HG02938 (cell line): ENCODE measurements around the gene TAF3.
"Not testable (repeated sequence)": the region's sequence is repeated elsewhere in the genome, so short reads cannot be mapped to it uniquely, and the experiment has no call there.

Source experiments
- ATAC-seq: cut with Tn5 transposase; IDR thresholded peaks from one replicate; pipeline ENCODE4 v1.9.1; 2021; ENCODE audit warnings: mild to moderate bottlenecking, moderate library complexity; ENCODE audit not compliant: unreplicated experiment

The TAF3 gene

DNA sequence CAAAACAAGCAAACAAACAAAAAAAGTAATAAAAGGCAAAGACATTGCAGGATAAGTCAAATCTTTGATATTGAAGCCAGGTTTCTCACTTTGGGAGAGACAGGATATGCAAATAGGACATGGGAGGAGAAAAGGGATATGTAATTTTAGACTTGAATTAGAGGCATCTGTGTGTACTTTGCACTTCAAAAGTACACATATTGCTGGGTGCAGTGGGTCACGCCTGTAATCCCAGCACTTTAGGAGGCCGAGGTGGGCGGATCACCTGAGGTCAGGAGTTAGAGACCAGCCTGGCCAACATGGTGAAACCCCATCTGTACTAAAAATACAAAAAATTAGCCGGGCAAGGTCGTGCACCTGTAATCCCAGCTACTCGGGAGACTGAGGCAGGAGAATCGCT, 6.6 kb upstream of the TAF3 start:
- ATAC-seq = not testable (repeated sequence)

DNA sequence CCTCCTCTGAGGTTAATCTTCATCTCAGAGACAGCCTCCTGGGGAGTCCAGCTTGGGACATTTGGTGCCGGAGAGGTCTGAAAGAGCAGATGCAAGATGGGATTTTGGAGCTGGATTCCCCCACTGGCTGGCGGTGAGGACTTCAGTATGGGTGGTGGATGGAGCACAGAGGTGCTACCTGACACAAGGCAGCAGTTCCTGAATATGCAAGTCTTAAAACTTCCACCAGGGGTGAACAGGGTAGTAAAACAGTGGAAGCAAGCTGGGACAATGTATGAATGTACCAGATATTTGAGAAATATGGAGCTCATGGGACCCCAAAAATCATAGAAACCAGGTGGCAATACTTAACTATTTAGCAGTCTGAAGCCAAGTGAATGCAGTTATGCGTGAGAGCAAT, 4.8 kb upstream of the TAF3 start:
- no peak for ATAC-seq

DNA sequence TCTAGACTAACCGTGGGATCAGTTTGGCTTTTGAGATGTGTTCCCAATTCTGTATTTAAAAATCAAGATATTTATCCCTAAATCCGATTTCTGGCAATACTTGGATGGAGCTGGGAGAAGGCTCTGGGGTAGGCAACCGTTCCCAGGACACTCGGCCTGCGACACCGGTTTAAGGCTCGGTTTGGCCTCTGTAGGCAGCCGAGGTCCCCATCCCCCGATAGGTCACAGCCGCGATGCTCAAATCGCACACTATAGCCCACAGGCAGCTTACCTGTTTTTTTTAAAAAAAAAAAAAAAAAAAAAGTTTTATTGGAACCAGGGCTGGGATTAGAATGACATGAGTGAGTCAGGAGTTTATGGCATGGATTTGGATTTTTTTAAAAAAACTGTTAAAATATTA, 729 bp upstream of the TAF3 start:
- no peak for ATAC-seq

DNA sequence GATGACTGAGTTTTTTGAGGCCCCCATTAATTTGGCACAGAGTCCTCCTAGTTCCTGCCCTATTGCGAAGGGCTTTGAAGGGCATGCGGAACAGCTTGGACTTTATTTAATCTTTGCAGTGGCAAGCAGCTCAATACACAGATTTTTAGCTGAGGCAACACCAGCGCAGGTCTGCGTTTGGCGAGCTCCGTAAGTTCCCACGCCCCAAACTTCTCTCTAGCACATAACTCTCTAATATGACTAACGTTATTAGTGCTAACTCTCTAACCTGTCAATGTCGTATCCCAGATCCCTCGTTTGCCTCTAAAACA, 366 bp upstream of the TAF3 start:
- peak; percentile 13 for ATAC-seq

DNA sequence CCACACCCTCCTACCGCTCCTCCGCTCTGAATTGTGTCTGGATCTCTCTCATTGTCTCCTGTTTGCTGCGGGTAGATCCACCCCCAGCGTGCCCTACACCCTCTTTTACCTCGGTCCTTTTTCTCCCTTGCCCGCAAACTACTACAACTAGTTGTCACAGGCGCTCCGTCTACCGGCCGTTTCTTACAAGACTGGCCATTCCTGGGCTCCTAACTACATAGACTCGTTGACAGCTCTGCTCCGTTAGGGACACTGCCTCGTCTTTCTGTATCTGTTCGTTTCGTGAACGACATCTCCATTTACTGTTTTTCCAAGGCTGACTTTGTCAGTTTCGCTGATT, 786 bp downstream of the TAF3 start:
- peak; percentile 39 for ATAC-seq

DNA sequence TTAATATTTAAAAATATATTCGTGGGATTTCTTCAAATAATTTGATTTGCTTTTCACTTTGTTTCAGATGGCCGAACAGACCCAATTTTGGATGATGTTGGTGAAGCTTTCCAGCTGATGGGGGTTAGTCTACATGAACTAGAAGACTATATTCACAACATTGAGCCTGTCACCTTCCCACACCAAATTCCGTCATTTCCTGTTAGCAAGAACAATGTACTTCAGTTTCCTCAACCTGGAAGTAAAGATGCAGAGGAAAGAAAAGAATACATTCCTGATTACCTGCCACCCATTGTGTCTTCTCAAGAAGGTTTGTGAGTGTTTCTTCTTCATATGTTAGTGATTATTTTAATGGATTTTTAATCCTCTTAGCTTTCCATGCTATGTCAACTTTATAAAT, 5.9 kb downstream of the TAF3 start:
- no peak for ATAC-seq

DNA sequence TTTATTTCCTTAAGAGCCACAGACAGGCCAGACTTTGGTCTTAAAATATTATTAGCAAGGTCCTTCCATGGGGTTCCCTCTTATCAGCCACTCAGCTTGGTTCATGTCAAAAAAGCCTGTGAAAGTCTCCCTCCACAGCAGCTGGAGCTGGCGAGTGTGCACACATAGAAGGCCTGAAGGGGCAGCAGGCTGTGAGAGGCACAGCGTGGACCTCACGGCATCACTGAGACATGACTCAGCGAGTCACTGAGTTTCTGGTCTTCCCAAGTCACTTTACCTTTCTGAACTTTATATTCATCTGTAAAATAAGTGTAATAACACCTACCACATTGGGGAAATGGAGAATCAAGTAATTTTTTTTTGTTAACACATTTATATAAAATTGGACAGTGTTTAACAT, 8.7 kb downstream of the TAF3 start:
- ATAC-seq = no peak

DNA sequence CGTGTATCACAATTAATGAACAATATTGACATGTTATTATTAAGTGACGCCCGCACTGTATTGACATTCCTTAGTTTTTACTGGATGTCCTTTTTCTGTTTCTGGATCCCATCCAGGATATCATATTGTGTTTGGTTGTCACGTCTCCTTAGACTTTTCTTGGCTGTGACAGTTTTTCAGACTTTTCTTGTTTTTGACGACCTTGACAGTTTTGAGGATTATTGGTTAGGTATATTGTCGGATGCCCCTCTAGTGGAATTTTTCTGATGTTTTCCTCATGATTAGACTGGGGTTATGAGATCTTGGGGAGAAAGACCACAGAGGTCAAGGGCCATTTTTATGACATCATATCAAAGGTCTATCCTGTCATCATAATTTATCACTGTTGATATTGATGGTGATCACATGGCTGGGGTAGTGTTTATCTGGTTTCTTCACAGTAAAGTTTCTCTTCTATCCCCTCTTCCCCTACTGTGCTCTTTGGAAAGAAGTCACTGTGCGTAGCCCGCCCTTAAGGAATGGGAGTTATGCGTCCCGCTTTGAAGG, 11.1 kb downstream of the TAF3 start:
- ATAC-seq = no peak

DNA sequence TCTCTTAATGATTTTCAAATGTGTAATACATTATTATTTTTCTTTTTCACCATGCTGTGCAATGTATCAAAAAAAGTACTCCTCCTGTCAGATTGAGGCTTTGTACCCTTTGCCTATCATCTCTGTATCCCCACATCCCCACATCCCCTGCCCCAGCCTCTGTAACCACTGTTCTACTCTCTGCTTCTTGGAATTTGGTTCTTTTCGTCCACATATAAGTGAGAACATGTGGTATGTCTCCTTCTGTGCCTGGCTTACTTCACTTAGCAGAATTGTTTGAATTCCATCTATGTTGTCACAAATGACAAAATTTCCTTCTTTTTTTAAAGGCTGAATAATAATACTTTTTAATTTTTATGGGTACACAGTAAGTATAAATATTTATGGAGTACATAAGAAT, 13.8 kb downstream of the TAF3 start:
- ATAC-seq = no peak

DNA sequence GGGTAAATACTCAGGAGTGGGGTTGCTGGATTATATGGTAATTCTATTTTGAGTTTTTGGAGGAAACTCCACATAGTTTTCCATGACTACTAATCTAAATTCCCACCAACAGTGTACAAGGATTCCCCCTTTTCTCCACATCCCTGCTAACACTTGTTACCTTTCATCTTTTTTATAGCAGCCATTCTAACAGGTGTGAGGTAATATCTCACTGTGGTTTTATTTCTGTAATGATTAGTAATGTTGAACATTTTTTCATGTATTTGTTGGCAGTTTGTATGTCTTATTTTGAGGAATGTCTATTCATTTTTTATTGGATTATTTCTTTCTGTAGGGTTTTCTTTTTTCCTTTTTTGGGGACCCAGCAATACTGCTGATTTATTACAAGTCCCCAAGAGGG, 14.9 kb downstream of the TAF3 start:
- no peak for ATAC-seq

DNA sequence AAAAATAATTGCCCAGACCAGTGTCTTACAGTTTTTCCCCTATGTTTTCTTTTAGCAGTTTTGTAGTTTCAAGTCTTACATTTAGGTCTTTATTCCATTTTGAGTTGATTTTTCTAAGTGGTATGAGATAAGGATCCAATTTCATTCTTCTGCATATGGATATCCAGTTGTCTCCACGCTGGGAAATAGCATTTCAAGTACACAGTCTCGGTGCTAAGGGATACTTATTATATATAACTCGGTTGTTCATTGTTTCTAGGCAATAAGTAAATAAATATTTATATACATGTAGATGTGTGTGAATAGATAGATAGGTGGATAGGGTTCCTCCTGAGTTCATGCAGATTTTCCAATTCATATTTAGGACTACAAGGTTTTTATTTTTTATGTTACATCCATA, 16.0 kb downstream of the TAF3 start:
- no peak for ATAC-seq

DNA sequence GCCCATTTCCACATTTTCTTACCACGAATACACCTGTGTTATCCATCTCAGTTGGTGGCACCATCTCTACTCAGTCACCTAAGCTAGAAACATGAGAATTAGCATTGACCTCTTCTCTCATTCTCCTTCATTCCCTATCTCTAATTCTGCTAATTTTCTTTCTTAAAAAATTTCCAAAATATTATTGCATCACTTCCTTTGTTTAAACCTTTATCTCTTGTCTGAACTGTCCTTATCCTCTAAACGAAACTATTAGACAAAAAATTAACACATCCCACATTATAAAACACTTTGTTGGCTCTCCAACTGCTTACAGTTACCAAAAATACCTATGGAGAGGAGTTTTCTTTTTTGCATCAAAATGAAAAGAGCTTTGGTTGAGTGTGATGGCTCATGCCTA, 18.3 kb downstream of the TAF3 start:
- no peak for ATAC-seq

DNA sequence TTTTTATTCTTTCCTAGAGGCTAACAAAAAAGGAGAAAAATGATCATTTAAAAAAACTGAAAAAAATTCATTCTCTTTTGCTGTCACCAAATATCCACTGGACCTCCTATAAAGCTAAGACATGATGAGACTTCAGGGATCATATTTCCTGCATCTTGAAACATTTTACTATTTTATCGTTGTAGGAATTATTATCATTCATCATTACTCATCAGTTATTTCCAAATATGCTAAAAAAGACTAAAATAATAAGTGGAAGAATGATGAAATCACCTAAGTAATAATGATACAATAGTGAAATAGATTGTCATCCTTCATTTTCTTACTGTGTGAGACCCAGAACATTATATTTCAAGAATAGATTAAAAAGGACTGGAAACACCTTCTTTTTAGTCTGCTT, 28.3 kb downstream of the TAF3 start:
- ATAC-seq = no peak

DNA sequence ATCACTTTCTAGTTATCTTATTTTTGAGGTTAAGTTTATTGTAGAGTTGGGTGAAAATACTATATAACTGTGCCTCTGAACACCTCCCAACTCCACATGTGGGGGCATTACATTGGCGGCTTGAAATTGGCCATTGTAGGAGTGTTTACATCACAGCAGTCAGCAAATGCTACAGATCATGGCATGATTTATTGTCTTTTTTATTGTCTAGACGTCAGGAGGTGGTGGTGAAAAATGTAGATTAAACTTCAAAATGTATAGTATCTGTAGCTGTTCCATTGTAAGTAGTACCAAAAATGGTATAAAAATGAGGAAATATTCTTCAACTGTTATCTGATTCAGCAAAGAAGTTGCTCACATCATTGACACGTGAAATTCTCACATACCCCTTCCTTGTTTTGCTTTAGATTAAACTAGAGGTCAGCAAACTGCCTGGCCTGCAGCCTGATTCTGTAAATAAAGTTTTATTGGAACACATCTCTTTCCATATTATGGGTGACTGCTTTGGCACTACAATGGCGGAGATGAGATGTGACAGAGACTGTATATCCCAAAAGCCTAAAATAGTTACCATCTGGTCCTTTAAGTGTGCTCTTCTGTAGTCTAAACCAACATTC, 35.0 kb downstream of the TAF3 start:
- no peak for ATAC-seq

DNA sequence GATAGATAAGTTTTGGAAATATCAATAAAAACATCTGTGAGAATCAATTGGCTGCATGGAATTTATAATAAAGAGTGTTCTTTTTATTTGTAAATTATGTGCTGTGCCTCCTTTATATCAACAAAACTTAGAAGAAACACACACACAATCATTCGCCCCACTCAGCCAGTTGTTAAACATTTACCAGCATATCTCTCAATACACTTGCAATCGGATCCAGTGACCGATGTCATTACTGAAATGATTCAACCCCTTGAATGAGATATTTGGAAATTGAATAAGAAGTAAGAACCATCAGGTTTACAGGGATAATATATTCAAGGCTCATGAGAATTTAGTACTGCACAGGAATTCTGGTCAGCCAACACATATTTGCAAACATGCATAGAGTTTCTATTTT, 35.6 kb downstream of the TAF3 start:
- no peak for ATAC-seq

DNA sequence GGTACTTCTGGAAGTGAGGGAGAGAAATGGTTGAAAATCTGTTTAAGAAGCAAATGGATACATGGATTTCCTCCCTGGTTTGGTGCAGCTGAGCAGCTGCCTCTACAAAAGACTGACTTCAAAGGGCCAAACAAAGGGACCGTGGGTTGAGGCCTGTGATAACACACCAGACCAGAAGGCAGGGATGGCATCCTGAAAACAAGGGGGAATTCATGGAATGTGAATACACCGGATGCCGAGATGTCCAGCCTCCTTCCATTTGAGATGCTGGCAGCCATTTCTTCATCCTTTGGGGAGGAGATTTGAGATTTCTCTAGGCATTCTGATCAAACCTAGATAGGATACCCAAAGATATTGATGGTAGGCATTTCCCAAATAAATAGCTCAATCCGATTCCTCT, 36.9 kb downstream of the TAF3 start:
- ATAC-seq = no peak

DNA sequence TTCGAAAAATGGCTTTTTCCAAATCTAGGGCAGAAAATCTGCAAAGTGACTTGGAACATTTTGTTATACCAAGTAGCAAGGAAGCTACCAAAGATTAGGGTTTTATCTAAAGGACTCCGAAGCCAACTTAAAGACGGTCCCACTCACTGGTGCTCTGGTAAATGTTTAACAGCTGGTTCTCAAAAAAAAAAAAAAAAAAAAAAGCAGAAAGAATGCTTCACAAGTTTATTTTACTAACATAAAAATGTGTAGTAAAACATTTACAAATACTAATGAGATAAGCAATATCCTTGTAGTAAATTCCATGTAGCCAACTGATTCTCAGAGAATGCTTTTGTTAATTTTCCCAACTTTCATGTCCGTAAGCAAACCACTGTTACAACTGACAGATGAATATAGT, 38.4 kb downstream of the TAF3 start:
- no peak for ATAC-seq

DNA sequence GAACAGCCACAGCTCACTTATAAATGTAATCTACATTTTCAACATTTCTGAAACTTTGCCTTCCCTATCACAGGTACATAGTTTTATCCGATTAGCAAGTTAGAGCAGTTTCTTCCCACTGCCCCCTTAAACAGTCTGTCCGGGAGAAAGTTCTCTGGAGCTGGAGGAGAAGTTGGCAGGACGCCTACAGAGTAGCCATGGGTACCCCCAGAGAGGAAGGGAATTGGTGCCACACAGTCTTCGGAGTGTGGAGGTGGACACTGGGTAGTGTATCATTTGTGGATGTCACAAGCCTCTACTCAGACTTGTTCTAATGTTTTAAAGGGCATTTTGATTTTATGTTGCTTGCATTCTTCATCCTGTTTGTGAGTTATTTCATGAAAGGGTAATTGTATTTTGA, 39.0 kb downstream of the TAF3 start:
- ATAC-seq = no peak

DNA sequence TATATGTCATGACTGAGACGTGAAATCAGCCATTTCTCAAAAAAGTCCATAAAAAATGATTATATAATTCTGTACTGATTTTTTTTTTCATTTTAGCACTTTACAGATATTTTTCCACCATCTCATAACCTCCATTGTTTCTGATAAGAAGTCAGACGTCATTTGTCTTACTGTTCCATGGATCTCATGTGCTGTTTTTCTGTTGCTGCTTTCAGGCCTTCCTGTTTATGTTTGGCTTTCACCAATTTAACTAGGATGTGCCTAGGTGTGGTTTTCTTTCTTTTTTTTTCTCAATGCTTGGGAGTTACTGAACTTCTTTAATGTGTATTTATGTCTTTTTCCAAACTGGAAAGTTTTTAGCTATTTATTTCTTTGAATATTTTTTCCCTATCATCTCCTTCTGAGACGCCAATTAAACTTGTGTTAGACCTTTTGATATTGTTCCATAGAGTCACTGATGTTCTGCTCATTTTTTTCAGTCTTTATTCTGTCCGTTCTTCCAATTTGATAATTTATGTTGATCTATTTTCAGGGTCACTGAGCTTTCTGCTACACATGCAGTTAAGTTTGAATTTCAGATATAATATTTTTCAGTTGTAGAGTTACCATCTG, 43.3 kb downstream of the TAF3 start:
- no peak for ATAC-seq

DNA sequence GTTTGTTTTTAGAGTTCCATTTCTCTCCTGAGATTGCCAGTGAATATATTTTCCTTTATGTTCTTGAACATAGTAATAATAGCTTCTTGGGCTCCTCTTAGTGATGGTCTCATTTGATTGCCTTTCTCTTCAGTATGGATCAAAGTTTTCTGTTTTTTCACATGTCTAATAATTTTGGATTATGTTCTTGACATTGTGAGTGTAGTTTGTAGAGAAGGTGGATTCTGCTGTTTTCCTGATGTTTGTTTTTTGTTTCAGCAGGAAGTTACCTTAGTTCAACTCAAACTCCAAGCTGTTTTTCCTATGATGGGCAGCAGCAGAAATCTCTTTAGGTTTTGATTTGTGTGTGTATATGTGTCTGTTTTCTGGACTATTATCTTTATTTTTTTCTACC, 43.8 kb downstream of the TAF3 start:
- ATAC-seq = no peak

DNA sequence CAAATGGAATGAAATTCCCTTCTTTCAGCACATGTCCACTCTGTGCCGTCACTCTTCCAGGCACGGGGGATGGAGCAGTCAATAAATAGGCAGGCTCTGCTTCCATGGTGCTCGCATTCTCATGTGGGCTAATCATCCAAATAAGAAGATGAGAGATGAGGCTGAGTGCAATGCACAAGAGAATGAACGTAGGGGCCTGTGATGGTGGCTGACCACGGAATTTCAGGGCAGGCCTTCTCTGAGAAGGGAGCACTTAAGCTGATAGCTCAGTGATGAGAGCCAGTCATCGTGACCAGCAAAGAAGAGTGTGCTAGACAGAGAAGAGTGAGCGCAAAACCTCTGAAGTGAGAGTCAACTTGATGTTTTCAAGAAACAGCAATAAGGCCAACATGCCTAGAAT, 47.9 kb downstream of the TAF3 start:
- no peak for ATAC-seq

DNA sequence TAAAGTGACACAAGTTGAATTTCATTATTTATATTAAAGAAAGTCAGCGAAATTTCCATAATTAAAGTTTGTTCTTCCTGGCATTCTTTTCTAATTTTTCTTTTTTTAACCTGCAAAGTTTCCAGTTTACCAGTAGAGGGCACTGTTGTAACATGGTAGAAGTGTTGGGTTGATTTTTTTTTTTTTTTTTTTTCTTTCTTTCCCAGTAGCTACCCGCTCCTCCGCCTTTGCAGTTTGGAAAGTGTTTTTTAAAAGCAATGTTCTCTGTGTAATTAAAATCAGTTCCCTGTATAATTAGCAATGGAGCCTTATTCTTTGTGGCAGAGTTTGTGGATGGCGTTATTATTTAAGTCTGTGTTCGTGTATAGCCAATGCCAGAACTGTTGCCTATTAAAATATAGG, 53.7 kb downstream of the TAF3 start:
- no peak for ATAC-seq

DNA sequence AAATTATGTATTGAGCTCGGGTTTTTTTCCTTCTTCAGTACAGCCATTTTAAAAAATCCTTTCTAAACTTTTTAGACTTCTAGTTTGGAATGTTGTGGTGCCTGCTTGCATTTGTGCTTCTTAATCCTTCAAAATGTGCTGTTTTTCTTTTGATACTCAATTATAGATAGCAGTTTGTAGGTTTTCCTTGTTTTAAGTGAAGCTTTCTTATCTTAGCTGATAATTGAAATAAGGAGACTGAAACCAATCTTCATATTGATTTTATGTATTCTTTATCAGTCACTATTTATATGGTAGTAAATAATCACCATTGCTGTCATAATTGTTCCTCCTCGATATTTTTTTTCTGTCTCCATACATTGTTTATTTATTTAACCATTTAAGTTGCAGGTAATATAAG, 56.6 kb downstream of the TAF3 start:
- no peak for ATAC-seq
